Neural crest cell (in vitro differentiated cells): ENCODE data around the gene ABHD16A. TPM values are rescaled to one million over a fixed set of nuclear protein-coding genes. Genes with fewer than 3 reads are reported as not detected.

Source experiments
- DNase-seq: peaks from one replicate; pipeline ENCODE4 v3.0.0; 2021; ENCODE audit warnings: low read depth, mixed read lengths, low spot score
- H3K27ac Mint-ChIP-seq: one replicate; pipeline ENCODE4 v1.8.0; 2021; ENCODE audit warnings: mild to moderate bottlenecking, mixed read lengths; ENCODE audit not compliant: unreplicated experiment
- H3K27me3 Mint-ChIP-seq: 2 replicates; pipeline ENCODE4 v1.8.0; 2021; ENCODE audit warnings: low read depth, mild to moderate bottlenecking, mixed read lengths
- H3K36me3 Mint-ChIP-seq: 2 replicates; pipeline ENCODE4 v1.8.0; 2021; ENCODE audit warnings: low read depth, mild to moderate bottlenecking, mixed read lengths
- H3K4me1 Mint-ChIP-seq: 2 replicates; pipeline ENCODE4 v1.8.0; 2021; ENCODE audit warnings: mixed read lengths
- H3K4me3 Mint-ChIP-seq: one replicate; pipeline ENCODE4 v1.8.0; 2021; ENCODE audit warnings: mild to moderate bottlenecking, mixed read lengths
- H3K9me3 Mint-ChIP-seq: 2 replicates; pipeline ENCODE4 v1.8.0; 2021; ENCODE audit warnings: mixed read lengths
- total RNA-seq: library from RNA; stranded (reverse); gene quantifications from 2 replicates; pipeline ENCODE4 v1.2.1, GENCODE V29; 2021
- TF ChIP-seq, protein P1 (sequence below): fragments of 200-600 bp; sonication (generic); conservative IDR thresholded peaks from 2 replicates; pipeline ENCODE4 v1.5.0; 2021; ENCODE audit warnings: antibody characterized with exemption, mild to moderate bottlenecking

ABHD16A gene
- total RNA-seq, 1 donor from 2014 or later = 73.6 TPM

DNA sequence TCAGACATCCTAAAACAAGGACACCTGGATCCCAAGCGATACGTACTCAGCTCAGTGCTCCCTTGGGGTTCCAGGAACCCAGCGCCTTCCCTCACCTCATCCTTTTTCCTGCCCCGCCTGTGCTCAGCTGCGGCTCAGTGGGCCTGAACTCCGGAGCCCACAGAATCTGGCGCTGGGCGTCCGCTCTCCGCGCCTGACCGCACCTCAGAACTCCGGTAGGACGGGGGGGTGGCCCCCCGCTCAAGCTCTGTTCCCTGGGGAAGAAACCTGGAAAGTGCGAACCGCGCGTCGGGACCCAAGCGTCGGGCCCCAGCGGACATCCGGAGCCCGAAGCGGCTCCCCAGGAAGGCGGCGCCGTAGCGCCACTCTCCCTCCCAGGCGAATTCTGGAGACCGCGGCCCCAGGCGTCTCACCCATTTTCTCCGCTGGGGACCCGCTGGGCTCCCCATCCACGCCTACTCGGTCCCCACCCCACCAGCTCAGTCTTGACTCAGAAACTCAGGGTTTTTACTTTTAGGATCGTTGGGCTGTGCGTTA is 21.9 kb downstream of the ABHD16A start:
- H3K36me3 Mint-ChIP-seq = peaks cover under 1% of the 10 kb centered on the region
- H3K27ac Mint-ChIP-seq = no peak overlapping the region
- H3K9me3 Mint-ChIP-seq = no peaks in the 10 kb centered on the region
- H3K4me3 Mint-ChIP-seq = peak overlapping the region; percentile 82
- H3K27me3 Mint-ChIP-seq = peaks cover 14% of the 10 kb centered on the region
- DNase-seq = no peak
- H3K4me1 Mint-ChIP-seq = peaks cover 28% of the 10 kb centered on the region
- TF ChIP-seq, protein P1, sequence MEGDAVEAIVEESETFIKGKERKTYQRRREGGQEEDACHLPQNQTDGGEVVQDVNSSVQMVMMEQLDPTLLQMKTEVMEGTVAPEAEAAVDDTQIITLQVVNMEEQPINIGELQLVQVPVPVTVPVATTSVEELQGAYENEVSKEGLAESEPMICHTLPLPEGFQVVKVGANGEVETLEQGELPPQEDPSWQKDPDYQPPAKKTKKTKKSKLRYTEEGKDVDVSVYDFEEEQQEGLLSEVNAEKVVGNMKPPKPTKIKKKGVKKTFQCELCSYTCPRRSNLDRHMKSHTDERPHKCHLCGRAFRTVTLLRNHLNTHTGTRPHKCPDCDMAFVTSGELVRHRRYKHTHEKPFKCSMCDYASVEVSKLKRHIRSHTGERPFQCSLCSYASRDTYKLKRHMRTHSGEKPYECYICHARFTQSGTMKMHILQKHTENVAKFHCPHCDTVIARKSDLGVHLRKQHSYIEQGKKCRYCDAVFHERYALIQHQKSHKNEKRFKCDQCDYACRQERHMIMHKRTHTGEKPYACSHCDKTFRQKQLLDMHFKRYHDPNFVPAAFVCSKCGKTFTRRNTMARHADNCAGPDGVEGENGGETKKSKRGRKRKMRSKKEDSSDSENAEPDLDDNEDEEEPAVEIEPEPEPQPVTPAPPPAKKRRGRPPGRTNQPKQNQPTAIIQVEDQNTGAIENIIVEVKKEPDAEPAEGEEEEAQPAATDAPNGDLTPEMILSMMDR = no peak

DNA sequence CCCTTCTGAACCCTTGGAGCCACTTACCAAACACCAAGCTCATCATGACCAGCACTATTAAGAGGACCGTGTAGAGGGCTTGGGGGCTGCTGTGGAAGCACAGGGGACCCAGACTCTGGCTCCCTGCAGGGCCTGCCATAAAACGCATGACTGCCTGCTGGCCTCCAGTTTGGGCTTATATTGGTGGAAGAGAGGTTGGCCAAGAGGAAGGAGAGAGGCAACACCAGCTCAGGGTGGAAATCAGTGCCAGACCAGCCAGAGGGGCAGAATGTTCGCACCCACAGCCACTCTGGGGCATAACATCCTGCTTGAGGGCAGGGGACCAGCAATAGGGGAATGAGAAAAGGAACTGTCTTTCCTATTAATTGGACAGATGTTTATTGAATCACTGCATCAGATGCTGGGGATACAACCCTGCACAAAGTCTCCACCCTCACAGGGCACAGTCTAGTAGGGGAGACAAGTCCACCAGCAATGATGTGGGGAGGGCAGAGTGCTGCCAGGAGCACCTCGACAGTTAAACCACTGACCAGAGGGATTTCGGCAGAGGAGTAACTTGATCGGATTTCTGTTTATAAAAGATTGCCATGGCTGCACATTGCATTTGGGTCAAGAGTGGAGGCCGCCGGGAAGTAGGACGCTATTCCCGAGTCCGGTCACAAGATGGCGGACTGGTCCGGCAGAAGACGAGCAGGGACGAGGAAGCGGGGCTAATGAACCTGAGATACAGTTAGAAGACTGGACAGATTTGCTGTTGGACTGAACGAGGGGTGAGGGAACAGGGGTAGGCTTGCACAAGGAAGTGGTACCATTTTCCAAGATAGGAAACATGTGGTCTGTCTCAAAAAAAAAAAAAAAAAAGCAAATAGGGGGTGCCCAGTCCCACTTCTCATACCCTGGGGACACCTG is 22.6 kb downstream of the ABHD16A start, which contains the start of gene LY6G5C:
LY6G5C (minus strand) TSS at position 842 of the 909 bp plus-strand sequence; CDS start at position 148, 694 bp downstream.
- TF ChIP-seq, protein P1 = peak; percentile 81
- peak within 1 kb of the TSS; percentile 82 for H3K4me3 Mint-ChIP-seq
- no peaks in the 10 kb centered on the region for H3K9me3 Mint-ChIP-seq
- H3K27me3 Mint-ChIP-seq = peaks cover 14% of the 10 kb centered on the region
- H3K36me3 Mint-ChIP-seq = no peaks in the 10 kb centered on the region
- peaks cover 28% of the 10 kb centered on the region for H3K4me1 Mint-ChIP-seq
- peak; percentile 73 for DNase-seq
- peak within 1 kb of the TSS; percentile 84 for H3K27ac Mint-ChIP-seq

DNA sequence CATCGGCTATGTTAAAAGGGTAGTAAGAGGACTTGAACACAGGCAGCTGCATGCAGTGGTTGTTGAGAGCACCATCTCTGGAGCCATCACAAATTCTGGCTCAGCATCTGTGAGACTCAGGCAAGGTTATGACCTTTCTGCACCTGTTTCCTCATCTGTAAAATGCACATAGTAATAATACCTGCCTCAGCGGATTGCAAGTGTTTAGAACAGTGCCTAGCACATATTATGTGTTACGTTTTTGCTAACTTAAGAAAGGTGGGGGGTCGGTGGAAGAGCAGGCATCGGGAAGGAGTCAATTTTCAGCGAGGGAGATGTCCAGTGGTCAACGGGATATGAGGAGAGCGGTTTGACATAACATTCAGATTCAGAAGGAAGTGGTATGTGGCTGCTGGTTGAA is 25.2 kb downstream of the ABHD16A start:
- H3K27ac Mint-ChIP-seq = no peak overlapping the region
- H3K9me3 Mint-ChIP-seq = no peaks in the 10 kb centered on the region
- no peak for DNase-seq
- no peak overlapping the region for H3K4me3 Mint-ChIP-seq
- TF ChIP-seq, protein P1 = no peak
- H3K27me3 Mint-ChIP-seq = peaks cover 14% of the 10 kb centered on the region
- no peaks in the 10 kb centered on the region for H3K36me3 Mint-ChIP-seq
- peaks cover 20% of the 10 kb centered on the region for H3K4me1 Mint-ChIP-seq

- no peak overlapping the region for H3K27ac Mint-ChIP-seq
- H3K4me1 Mint-ChIP-seq = peaks cover 14% of the 10 kb centered on the region
- no peaks in the 10 kb centered on the region for H3K36me3 Mint-ChIP-seq
- DNase-seq = no peak
- peaks cover 12% of the 10 kb centered on the region for H3K27me3 Mint-ChIP-seq
- TF ChIP-seq, protein P1 = no peak
- no peaks in the 10 kb centered on the region for H3K9me3 Mint-ChIP-seq
- peak overlapping the region; percentile 32 for H3K4me3 Mint-ChIP-seq
Observed at GRCh38 chr6:31676904-31677303, 26.2 kb downstream of the ABHD16A start.

GRCh38 chr6:31676322-31676903 is 26.7 kb downstream of the ABHD16A start:
- Mint-ChIP-seq H3K4me3 (peak overlapping the region; percentile 7), H3K36me3 (no peaks in the 10 kb centered on the region), H3K27ac (no peak overlapping the region), H3K27me3 (peaks cover 7% of the 10 kb centered on the region), H3K9me3 (no peaks in the 10 kb centered on the region), H3K4me1 (peaks cover 10% of the 10 kb centered on the region)
- TF ChIP-seq, protein P1 = no peak
- no peak for DNase-seq
